Activated CD8-positive, alpha-beta memory T cell treated with anti-CD3 and anti-CD28 coated beads for 1 hour (primary cell): ENCODE results near the gene FRMD4A.
A peak's percentile ranks its signal among the peaks of the same experiment; 100 is the strongest.
"Not testable (repeated sequence)": the region's sequence is repeated elsewhere in the genome, so short reads cannot be mapped to it uniquely, and the experiment has no call there.

Experiments
- DNase-seq, 2 donors: peaks; one replicate each; pipeline ENCODE4 v3.0.0-alpha.2; 2020; ENCODE audit warnings: low read depth in 1 of 2; ENCODE audit errors: extremely low read depth in 1 of 2

FRMD4A gene

GRCh38 chr10:13960603-13961002, 370.1 kb downstream of the FRMD4A start:
- no peak for DNase-seq

DNA sequence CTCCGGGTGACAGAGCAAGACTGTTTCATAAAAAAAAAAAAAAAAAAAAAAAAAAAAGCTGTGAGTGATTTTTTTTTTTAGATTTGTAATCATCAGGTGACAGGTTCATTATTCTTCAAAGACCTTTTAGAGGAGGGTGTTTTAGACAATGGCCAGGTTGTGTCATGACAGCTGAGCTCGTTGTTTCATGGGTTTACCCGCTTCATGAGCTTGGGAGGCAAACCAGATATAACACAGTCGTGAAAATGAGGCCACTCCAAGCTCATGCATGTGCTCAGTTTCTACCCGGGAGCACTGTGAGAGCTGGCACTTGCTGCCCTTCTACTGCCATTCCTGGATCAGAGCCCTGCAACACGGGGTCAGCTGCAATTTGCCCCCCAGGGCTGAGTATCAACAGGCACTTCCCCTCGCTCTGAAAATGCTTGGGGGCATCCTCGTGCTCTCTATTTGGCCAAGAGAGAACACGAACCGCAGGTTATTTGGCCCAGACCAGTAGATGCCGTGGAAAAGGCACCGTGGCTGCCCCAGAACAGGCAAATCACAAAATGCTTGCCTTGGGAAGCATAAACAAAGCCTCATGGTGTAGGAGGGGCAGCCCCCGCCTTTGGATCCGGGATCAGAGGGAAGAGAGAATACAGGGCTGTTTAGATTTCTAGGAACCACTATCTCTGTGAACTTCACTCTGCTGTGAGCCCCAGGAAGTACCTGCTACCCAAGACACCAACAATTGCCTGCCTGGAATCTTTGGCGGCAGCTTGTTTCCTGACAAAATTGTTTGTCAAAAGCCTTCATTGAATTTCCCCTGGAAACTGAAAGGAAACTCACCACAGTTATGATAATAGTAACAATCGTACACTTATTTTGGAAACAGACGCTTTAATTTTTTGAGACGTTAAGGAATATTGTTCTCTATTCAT, 371.0 kb downstream of the FRMD4A start:
- no peak for DNase-seq

DNA sequence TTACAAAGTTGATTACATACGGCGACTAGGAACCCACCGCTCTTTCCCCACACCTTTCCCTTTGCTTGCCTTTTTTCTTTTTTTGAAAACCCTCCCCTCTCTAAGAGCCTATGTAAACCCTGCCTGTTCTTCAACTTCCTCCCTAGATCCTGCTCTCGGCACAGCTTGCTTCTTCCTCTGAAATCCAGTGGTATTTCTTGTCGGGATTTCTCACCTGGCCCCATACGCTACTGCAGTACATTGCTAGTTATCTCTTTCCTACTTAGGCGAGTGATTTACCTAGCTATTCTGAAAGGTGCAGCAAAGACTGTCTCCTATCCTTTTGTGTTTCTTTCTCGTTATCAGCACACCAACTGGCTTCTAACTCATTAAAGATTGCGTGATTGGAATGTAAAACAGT, 372.9 kb downstream of the FRMD4A start:
- no peak for DNase-seq

- no peak for DNase-seq
These were observed 373.9 kb downstream of the FRMD4A start for GRCh38 chr10:13956826-13957225.

DNA sequence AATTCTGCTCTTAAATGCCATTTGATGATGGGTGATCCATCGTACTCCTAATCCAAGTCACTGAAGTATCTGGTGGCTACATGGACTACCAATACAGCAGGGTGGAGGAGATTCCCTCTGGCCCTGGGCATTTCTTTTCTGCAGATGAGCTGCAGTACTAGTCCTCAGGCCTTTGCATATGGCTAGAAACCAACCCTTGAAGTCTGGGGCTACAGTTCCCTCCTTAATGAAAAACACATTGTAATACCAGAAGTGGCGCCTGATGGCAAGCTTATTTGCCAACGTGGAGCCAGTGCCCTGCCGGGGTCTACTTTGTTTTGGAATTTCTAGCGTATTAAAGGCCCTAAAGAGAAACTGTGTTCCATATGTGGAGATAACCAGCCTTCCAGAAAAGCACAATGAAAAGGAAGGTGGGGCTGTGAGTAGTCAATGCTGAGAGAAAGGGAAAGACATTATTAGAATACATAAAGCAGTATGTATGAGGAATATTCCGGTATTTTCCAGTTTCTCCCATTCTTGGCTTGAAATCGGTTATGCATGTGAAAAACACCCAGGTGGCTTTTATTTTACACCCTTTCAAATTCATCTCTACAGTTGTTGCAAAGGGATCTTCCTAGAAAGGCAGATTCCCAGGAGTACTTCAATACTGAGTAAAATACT, 375.2 kb downstream of the FRMD4A start:
- no peak for DNase-seq

DNA sequence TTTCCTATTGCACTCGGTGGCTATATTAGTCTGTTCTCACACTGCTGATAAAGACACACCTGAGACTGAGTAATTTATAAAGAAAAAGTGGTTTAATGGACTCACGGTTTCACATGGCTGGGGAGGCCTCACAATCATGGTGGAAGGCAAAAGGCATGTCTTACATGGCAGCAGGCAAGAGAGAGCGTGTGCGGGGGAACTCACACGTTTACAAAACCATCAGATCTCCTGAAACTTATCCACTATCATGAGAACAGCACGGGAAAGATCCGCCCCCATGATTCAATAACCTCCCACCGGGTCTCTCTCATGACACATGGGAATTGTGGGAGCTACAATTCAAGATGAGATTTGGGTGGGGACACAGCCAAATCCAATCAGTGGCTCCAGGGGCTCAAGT, 376.5 kb downstream of the FRMD4A start:
- DNase-seq, result not testable (repeated sequence)

DNA sequence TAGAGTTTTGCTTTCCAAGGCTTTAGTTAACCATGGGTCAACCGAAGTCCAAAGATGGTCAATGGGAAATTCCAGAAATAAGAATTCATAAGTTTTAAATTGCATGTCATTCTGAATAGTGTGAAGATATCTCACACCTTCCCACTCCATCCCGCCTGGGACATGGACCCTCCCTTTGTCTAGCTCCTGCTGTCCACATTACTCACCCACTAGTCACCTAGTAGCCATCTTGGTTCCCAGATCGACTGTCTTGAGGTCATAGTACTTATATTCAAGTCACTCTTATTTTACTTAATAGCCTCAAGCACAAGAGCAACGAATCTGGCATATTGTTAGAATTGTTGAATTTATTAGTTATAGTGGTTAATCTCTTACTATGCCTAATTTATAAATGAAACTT, 377.4 kb downstream of the FRMD4A start:
- no peak for DNase-seq

- DNase-seq, result no peak
These were observed 380.2 kb downstream of the FRMD4A start for GRCh38 chr10:13950543-13950939.

- DNase-seq, result no peak
These were observed 380.7 kb downstream of the FRMD4A start for GRCh38 chr10:13949844-13950542.

- no peak for DNase-seq
These were observed 384.6 kb downstream of the FRMD4A start for GRCh38 chr10:13946209-13946460.

GRCh38 chr10:13945390-13946208, 385.1 kb downstream of the FRMD4A start:
- DNase-seq, result no peak

- no peak for DNase-seq
These were observed 385.9 kb downstream of the FRMD4A start for GRCh38 chr10:13944823-13945222.

DNA sequence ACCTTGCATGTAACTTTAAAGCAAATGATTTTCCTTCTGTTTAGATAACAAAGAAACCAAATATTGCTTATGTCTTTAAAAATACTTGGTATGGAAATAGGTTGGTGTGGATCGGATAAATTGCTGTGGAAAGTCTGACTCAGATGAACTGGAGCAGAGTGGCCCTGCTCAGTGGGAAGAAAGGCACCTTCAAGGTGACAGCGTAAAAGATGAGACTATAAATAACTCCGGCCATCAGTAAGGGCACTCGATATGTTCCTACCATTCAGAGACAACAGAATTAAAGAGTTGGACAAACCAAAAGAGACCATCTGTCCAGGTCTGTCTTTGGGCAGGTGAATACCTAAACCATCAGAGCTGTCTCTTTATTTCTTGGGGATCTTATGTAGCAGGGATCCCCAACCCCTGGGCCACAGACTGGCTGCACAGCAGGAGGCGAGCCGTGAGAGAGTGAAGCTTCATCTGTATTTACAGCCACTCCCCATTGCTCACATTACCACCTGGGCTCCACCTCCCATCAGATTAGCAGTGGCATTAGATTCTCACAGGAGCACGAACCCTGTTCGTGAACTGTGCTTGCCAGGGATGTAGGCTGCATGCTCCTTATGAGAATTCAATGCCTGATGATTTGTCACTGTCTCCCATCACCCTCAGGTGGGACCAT, 386.9 kb downstream of the FRMD4A start:
- DNase-seq, result no peak

DNA sequence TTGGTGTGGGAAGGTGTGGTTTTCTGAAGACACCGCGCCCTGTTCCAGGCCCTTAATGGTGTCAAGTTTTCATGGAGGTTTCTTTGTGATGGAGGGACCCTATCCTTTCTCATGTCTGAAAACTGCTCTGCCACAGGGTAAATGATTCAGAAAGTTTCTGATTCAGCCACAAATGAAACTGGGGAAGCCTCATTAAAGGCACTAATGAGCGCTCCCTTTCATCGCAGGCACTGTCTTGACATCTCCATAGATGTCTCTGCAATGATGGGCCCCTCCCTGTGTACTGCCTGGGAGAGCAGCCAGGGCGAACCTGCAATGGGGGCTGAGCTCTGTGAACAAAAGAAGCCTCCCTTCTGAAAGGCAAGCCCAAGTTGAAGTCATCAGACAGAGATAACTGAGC, 388.7 kb downstream of the FRMD4A start:
- no peak for DNase-seq

- no peak for DNase-seq
These were observed 391.3 kb downstream of the FRMD4A start for GRCh38 chr10:13939391-13939790.

DNA sequence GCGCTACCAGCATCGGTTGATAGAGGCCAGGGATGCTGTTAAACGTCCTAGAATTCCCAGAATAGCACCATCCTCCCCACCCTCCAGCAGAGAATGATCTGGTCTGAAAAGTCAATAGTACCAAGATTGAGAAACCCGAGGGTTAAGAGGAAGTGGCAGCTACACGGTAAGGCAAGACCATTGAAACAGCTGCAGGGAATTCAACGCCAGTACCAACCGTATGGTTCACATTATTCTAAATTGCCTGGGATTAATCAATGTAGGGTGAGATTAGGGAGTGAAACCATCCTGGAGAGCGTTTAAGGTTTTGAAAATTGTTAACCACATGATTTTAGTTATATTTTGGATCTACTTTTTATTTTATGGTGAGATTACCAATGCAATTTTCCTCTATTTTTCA, 391.8 kb downstream of the FRMD4A start:
- DNase-seq, result no peak

- DNase-seq, result no peak
These were observed 393.9 kb downstream of the FRMD4A start for GRCh38 chr10:13936826-13937225.

GRCh38 chr10:13930120-13930519, 400.6 kb downstream of the FRMD4A start:
- DNase-seq, result peak in 1 of 2 donors; percentile 1

- DNase-seq, result no peak
These were observed 402.3 kb downstream of the FRMD4A start for GRCh38 chr10:13928451-13928850.

- DNase-seq, result no peak
These were observed 404.5 kb downstream of the FRMD4A start for GRCh38 chr10:13925971-13926780.
